HepG2 (cell line): ENCODE data around the gene UMPS. TPM values are rescaled to one million over a fixed set of nuclear protein-coding genes. Genes with fewer than 3 reads are reported as not detected.

ENCODE experiments used
- ATAC-seq: fragments of 200-7000 bp; cut with Tn5 transposase; 3 replicates; pipeline ENCODE4 v1.9.1; 2020; ENCODE audit warnings: mild to moderate bottlenecking, moderate library complexity
- BruUV-seq: library from RNA; stranded (reverse); fragments of 400-500 nt; replicated peaks from 2 replicates; lab custom pipeline; 2021; lab: Mats Ljungman, UMichigan
- CTCF ChIA-PET: fragments of 300-600 bp; formaldehyde crosslinking; extraction: SDS; loops from one replicate; lab custom pipeline; 2021; ENCODE audit warnings: low total read pairs, inconsistent platforms, low intra/inter-chr PET ratio; lab: Yijun Ruan, JAX
- POLR2A ChIA-PET: fragments of 350-600 bp; sonication (Branson Sonifier 250); formaldehyde crosslinking; loops from one replicate; lab custom pipeline; 2020; ENCODE audit warnings: antibody characterized with exemption, inconsistent platforms; lab: Yijun Ruan, JAX
- DNase-seq: peaks from one replicate; pipeline ENCODE4 v3.0.0-alpha.2; 2015; ENCODE audit warnings: low spot score
- FAIRE-seq: peaks from 3 replicates; lab custom pipeline; 2011; peaks lifted over from hg19 to GRCh38; lab: Jason Lieb, UNC
- H2AFZ ChIP-seq: one replicate; pipeline ENCODE4 v1.6.1; 2011; ENCODE audit warnings: low read length, inconsistent platforms
- H3K27ac ChIP-seq: fragments of 300-600 bp; 3 replicates; pipeline ENCODE4 v1.8.0; 2011; ENCODE audit warnings: mixed run types, mild to moderate bottlenecking, mixed read lengths, low read length, inconsistent platforms; ENCODE audit not compliant: insufficient read depth; ENCODE audit errors: extremely low read length
- H3K27me3 ChIP-seq, 2 experiments: fragments of 200-600 bp in 1 of 2; 2 replicates in 1 of 2; 3 replicates in 1 of 2; pipeline versions ENCODE4 v1.6.0 to v1.8.0; 2011; ENCODE audit warnings: low read length in 2 of 2, mild to moderate bottlenecking in 2 of 2, moderate library complexity in 2 of 2, inconsistent platforms in 1 of 2; ENCODE audit not compliant: insufficient read depth in 2 of 2, control insufficient read depth in 1 of 2
- H3K36me3 ChIP-seq, 2 experiments: fragments of 200-600 bp in 1 of 2; replicated peaks in 1 of 2; 2 replicates in 1 of 2; 3 replicates in 1 of 2; pipeline versions ENCODE4 v1.5.1 to v1.8.0; 2011; ENCODE audit warnings: low read length in 2 of 2, inconsistent platforms in 1 of 2; ENCODE audit not compliant: insufficient read depth in 2 of 2, control insufficient read depth in 1 of 2
- H3K4me1 ChIP-seq: 2 replicates; pipeline ENCODE4 v1.5.1; 2012; ENCODE audit warnings: low read length, inconsistent platforms; ENCODE audit not compliant: insufficient read depth
- H3K4me2 ChIP-seq: 2 replicates; pipeline ENCODE4 v1.6.0; 2011; ENCODE audit warnings: low read depth, low read length, inconsistent platforms
- H3K4me3 ChIP-seq, 3 experiments: fragments of 200-600 bp in 1 of 3; sonication (generic), shearing (Covaris generic) in 1 of 3; replicated peaks in 1 of 3; 2 replicates each; pipeline ENCODE4 v1.5.1; 2011 to 2016; ENCODE audit warnings: low read length in 3 of 3, inconsistent platforms in 2 of 3, low read depth in 2 of 3, mild to moderate bottlenecking in 2 of 3, control low read depth in 1 of 3, mixed read lengths in 1 of 3; ENCODE audit not compliant: insufficient read depth in 1 of 3
- H3K79me2 ChIP-seq: one replicate; pipeline ENCODE4 v1.6.1; 2011; ENCODE audit warnings: low read length, inconsistent platforms; ENCODE audit not compliant: insufficient read depth
- H3K9ac ChIP-seq: 2 replicates; pipeline ENCODE4 v1.6.0; 2011; ENCODE audit warnings: mild to moderate bottlenecking, low read depth, low read length, inconsistent platforms; ENCODE audit not compliant: insufficient read depth
- H3K9me3 ChIP-seq: 2 replicates; pipeline ENCODE4 v1.5.1; 2012; ENCODE audit warnings: mild to moderate bottlenecking, low read length
- H4K20me1 ChIP-seq: 2 replicates; pipeline ENCODE4 v1.6.0; 2011; ENCODE audit warnings: inconsistent platforms, mild to moderate bottlenecking, low read length, moderate library complexity; ENCODE audit not compliant: insufficient read depth
- ATAD3A ChIP-seq: sonication (generic); formaldehyde crosslinking; IDR thresholded peaks from 2 replicates; pipeline ENCODE4 v1.4.0; 2020; ENCODE audit warnings: missing genetic modification reagents
- MED8 ChIP-seq: sonication (generic); formaldehyde crosslinking; IDR thresholded peaks from 2 replicates; pipeline ENCODE4 v1.8.1; 2023; ENCODE audit warnings: mild to moderate bottlenecking, missing genetic modification reagents; ENCODE audit not compliant: insufficient replicate concordance
- NFE2 ChIP-seq: sonication (generic); formaldehyde crosslinking; IDR thresholded peaks from 2 replicates; pipeline ENCODE4 v1.4.0; 2020; ENCODE audit warnings: missing genetic modification reagents
- NFRKB ChIP-seq: fragments of 450-650 bp; IDR thresholded peaks from 2 replicates; pipeline ENCODE4 v1.6.1; 2017
- PHB2 ChIP-seq: fragments of 450-650 bp; IDR thresholded peaks from 2 replicates; pipeline ENCODE4 v1.6.1; 2018; ENCODE audit not compliant: partially characterized antibody
- RFXANK ChIP-seq: IDR thresholded peaks from 2 replicates; pipeline ENCODE4 v1.6.1; 2016
- SNAI1 ChIP-seq: sonication (generic); formaldehyde crosslinking; IDR thresholded peaks from 2 replicates; pipeline ENCODE4 v1.5.0; 2020; ENCODE audit warnings: mild to moderate bottlenecking, missing genetic modification reagents, borderline replicate concordance
- ZNF446 ChIP-seq: sonication (generic); formaldehyde crosslinking; IDR thresholded peaks from 2 replicates; pipeline ENCODE4 v1.5.0; 2020; ENCODE audit warnings: mild to moderate bottlenecking, missing genetic modification reagents
- ZNF597 ChIP-seq: sonication (generic); formaldehyde crosslinking; IDR thresholded peaks from 2 replicates; pipeline ENCODE4 v1.5.0; 2020; ENCODE audit warnings: missing genetic modification reagents
- ZNF747 ChIP-seq: sonication (generic); formaldehyde crosslinking; IDR thresholded peaks from 2 replicates; pipeline ENCODE4 v1.8.1; 2023; ENCODE audit warnings: missing genetic modification reagents, mild to moderate bottlenecking, borderline replicate concordance
- ZNF775 ChIP-seq: sonication (generic); formaldehyde crosslinking; IDR thresholded peaks from 2 replicates; pipeline ENCODE4 v1.4.0; 2020; ENCODE audit warnings: missing genetic modification reagents, mild to moderate bottlenecking, moderate library complexity, borderline replicate concordance
- WGBS: methylation state at CpG from one replicate; pipeline ENCODE4 v1.1.6; 2017; ENCODE audit warnings: low lambda C conversion rate; 5-methylcytosine and 5-hydroxymethylcytosine counted together
- in situ Hi-C: cut with HindIII; loops from 2 replicates; pipeline ENCODE4 v1.10.0; 2017; ENCODE audit warnings: low pct_unique_long_range_greater_than_20kb; ENCODE audit not compliant: extremely low pct_ligation_motif_present
- intact Hi-C: fragments of 100-400 bp; cut with micrococcal nuclease; formaldehyde crosslinking; loops from one replicate; pipeline ENCODE4 v1.10.0; 2022; ENCODE audit not compliant: unreplicated experiment
- polyA plus RNA-seq, 8 experiments: library from polyadenylated mRNA; depleted of rRNA in 3 of 8; stranded (reverse) in 7 of 8; unstranded in 1 of 8; fragments of >200 nt; fragmentation: Illumina TruSeq in 4 of 8; extraction: Trizol in 4 of 8; gene quantifications; 2 replicates each; pipeline versions ENCODE4 v1.2.1 to v1.2.3, GENCODE V29; 2011 to 2016; ENCODE audit warnings: low read depth in 4 of 8, missing spikeins in 1 of 8, mixed read lengths in 1 of 8; ENCODE audit not compliant: insufficient read depth in 1 of 8
- total RNA-seq, 5 experiments: library from RNA; depleted of rRNA; stranded (reverse); fragments of >200 nt; fragmentation: Illumina TruSeq; extraction: Trizol; gene quantifications; 2 replicates each; pipeline ENCODE4 v1.2.3, GENCODE V29; 2016; ENCODE audit warnings: low read depth in 1 of 5

UMPS gene
- total and polyA plus RNA-seq, 2 of the 13 experiments (the other 11 are each of a cell fraction or from before 2014, with no cell fraction given): 52.7 to 74.2 TPM

GRCh38 chr3:124771083-124771445, 40.8 kb downstream of the UMPS start:
- WGBS: 76% methylated on average over 2 of the region's 2 CpGs
- H3K9me3 ChIP-seq: no peaks in the 10 kb centered on the region

More at GRCh38 chr3:124771083-124771445, 40.8 kb downstream of the UMPS start:
- no peaks in the 10 kb centered on the region for H3K27me3 ChIP-seq
- FAIRE-seq: no peak
- POLR2A ChIA-PET: interaction anchor here (1.9 kb wide), 1 partner anchor 130 kb away, joined by 6 read pairs; no protein-coding TSS in a partner anchor
- H3K9ac ChIP-seq: no peak overlapping the region
- peaks cover 6% of the 10 kb centered on the region; the same call in 1 of the 2 replicates for H3K4me1 ChIP-seq
- H3K4me3 ChIP-seq: no peak overlapping the region
- H3K4me2 ChIP-seq: no peak overlapping the region
- intact Hi-C loops: no loop called here
- ATAC-seq: no peak
- DNase-seq: no peak
- no peaks in the 10 kb centered on the region for H3K79me2 ChIP-seq
- in situ Hi-C loops: loop anchor here (25.0 kb wide), 1 partner anchor 391 kb away; no protein-coding TSS in a partner anchor
- CTCF ChIA-PET: no interaction called here
- no peaks in the 10 kb centered on the region for H4K20me1 ChIP-seq
- H3K27ac ChIP-seq: no peak overlapping the region
- H2AFZ ChIP-seq: no peak overlapping the region
- no TSS peak for BruUV-seq
- TF ChIP-seq PHB2 (no peak), ZNF747 (no peak), NFE2 (CRISPR knock-in tag) (no peak), ZNF775 (CRISPR knock-in tag) (no peak), SNAI1 (no peak), ZNF446 (CRISPR knock-in tag) (no peak), MED8 (no peak), NFRKB (no peak), ZNF597 (CRISPR knock-in tag) (no peak), ATAD3A (CRISPR knock-in tag) (no peak), RFXANK (CRISPR knock-in tag) (no peak)
- peaks cover 48 to 82% of the 10 kb centered on the region in 2 experiments for H3K36me3 ChIP-seq
